Activated T-cell treated with anti-CD3 and anti-CD28 coated beads for 1 hour (primary cell): ENCODE measurements around the gene ERRFI1.

Source experiments
- DNase-seq: peaks from one replicate; pipeline ENCODE4 v3.0.0-alpha.2; 2020; ENCODE audit warnings: low read depth

The ERRFI1 gene

GRCh38 chr1:8003438-8004112, 22.5 kb downstream of the ERRFI1 start:
- DNase-seq = no peak

GRCh38 chr1:8002921-8003320, 23.2 kb downstream of the ERRFI1 start:
- DNase-seq = no peak

GRCh38 chr1:8002329-8002910, 23.7 kb downstream of the ERRFI1 start:
- DNase-seq = no peak

- DNase-seq = no peak
Measured at GRCh38 chr1:7995437-7995836, 30.7 kb downstream of the ERRFI1 start.

GRCh38 chr1:7994827-7995226, 31.3 kb downstream of the ERRFI1 start:
- DNase-seq = no peak

- DNase-seq = no peak
Measured at GRCh38 chr1:7993593-7994479, 32.3 kb downstream of the ERRFI1 start.

GRCh38 chr1:7992885-7993284, 33.2 kb downstream of the ERRFI1 start:
- DNase-seq = no peak

GRCh38 chr1:7991504-7992440, 34.3 kb downstream of the ERRFI1 start:
- DNase-seq = no peak

GRCh38 chr1:7989762-7990428, 36.2 kb downstream of the ERRFI1 start:
- DNase-seq = no peak

GRCh38 chr1:7988576-7988975, 37.5 kb downstream of the ERRFI1 start:
- DNase-seq = no peak

GRCh38 chr1:7987528-7987927, 38.6 kb downstream of the ERRFI1 start:
- no peak for DNase-seq

GRCh38 chr1:7985851-7986612, 40.1 kb downstream of the ERRFI1 start:
- no peak for DNase-seq

- DNase-seq = no peak
Measured at GRCh38 chr1:7984811-7985210, 41.3 kb downstream of the ERRFI1 start.

- DNase-seq = no peak
Measured at GRCh38 chr1:7983086-7983778, 42.9 kb downstream of the ERRFI1 start.

- DNase-seq = no peak
Measured at GRCh38 chr1:7980984-7981383, 45.1 kb downstream of the ERRFI1 start.

- DNase-seq = no peak
Measured at GRCh38 chr1:7975212-7975865, 50.8 kb downstream of the ERRFI1 start.

GRCh38 chr1:7973086-7973485, 53.0 kb downstream of the ERRFI1 start:
- no peak for DNase-seq

- DNase-seq = no peak
Measured at GRCh38 chr1:7972285-7972684, 53.8 kb downstream of the ERRFI1 start.

- no peak for DNase-seq
Measured at GRCh38 chr1:7971024-7971423, 55.1 kb downstream of the ERRFI1 start.
